H1 (cell line): ENCODE measurements around the gene LANCL1.

Source experiments
- ATF2 ChIP-seq: IDR thresholded peaks from 2 replicates; pipeline ENCODE4 v1.6.1; 2012; ENCODE audit warnings: low read length, inconsistent platforms
- CEBPB ChIP-seq: IDR thresholded peaks from 2 replicates; pipeline ENCODE4 v1.6.1; 2012; ENCODE audit warnings: low read depth, low read length
- CTCF ChIP-seq, 3 experiments: IDR thresholded peaks; 1 replicate in 2 of 3; 2 replicates in 1 of 3; pipeline versions ENCODE4 v1.5.1 to v1.6.1; 2011; ENCODE audit warnings: low read length in 3 of 3, mild to moderate bottlenecking in 3 of 3, inconsistent platforms in 2 of 3, low read depth in 1 of 3, moderate library complexity in 1 of 3; ENCODE audit not compliant: insufficient read depth in 1 of 3; ENCODE audit errors: control extremely low read depth in 1 of 3
- EP300 ChIP-seq, 2 experiments: IDR thresholded peaks; 1 replicate in 1 of 2; 2 replicates in 1 of 2; pipeline ENCODE4 v1.6.1; 2011 to 2012; ENCODE audit warnings: low read depth in 2 of 2, low read length in 2 of 2, mild to moderate bottlenecking in 2 of 2, borderline replicate concordance in 1 of 2, inconsistent platforms in 1 of 2, moderate library complexity in 1 of 2
- JUN ChIP-seq: IDR thresholded peaks from 2 replicates; pipeline ENCODE4 v1.6.1; 2011; ENCODE audit warnings: low read depth, mild to moderate bottlenecking, improper control_type of control experiment, low read length
- POLR2AphosphoS5 ChIP-seq: IDR thresholded peaks from 2 replicates; pipeline ENCODE4 v1.6.1; 2011; ENCODE audit warnings: low read depth, low read length
- RAD21 ChIP-seq, 2 experiments: IDR thresholded peaks in 1 of 2; conservative IDR thresholded peaks in 1 of 2; 2 replicates each; pipeline ENCODE4 v1.6.1; 2011; ENCODE audit warnings: low read depth in 2 of 2, low read length in 2 of 2, improper control_type of control experiment in 1 of 2, inconsistent platforms in 1 of 2, mild to moderate bottlenecking in 1 of 2, moderate library complexity in 1 of 2
- SIRT6 ChIP-seq: IDR thresholded peaks from one replicate; pipeline ENCODE4 v1.7.1; 2012; ENCODE audit warnings: low read length, inconsistent platforms
- SRF ChIP-seq: IDR thresholded peaks from 2 replicates; pipeline ENCODE4 v1.6.1; 2011; ENCODE audit warnings: mild to moderate bottlenecking, low read depth, low read length, moderate library complexity

DNA sequence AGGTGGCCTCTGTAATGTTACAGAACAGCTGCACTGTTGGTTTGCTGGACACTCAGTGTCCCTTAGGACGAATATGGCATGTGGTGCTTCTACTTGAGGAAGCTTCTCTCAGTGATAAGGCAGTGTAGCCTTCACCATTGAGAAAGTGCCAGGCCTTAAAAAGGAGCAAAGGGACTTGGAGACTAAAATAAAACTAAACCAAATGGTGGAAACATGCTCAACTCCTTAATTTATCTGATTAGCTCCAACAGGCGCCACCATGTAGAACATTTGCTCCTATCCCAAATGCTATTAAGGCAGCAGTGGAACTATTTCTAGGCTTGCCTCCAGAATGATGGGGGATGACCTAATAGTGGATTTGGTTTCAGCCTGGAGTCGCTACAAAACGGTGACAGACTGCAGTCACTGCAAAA, 84.1 kb downstream of the LANCL1 start:
- TF ChIP-seq CTCF (IDR thresholded peaks at IDR 0.05; ENCODE audit: control extremely low read depth in 1 of 3, insufficient read depth in 1 of 3, low read depth in 1 of 3, low read length in 3 of 3) (no peak), SRF (no peak), RAD21 (IDR thresholded peaks at IDR 0.05 in 1 of 2, conservative IDR thresholded peaks at IDR 0.05 in 1 of 2; ENCODE audit: low read depth in 2 of 2, low read length in 2 of 2) (no peak), CEBPB (no peak), POLR2AphosphoS5 (no peak), SIRT6 (no peak), JUN (no peak), ATF2 (no peak), EP300 (IDR thresholded peaks at IDR 0.05; ENCODE audit: borderline replicate concordance in 1 of 2, low read depth in 2 of 2, low read length in 2 of 2) (no peak)
